GM12874 (cell line): ENCODE results near the gene RNF220.

Source experiments
- CTCF ChIP-seq: IDR thresholded peaks from 2 replicates; pipeline ENCODE4 v1.5.1; 2011; ENCODE audit warnings: low read depth, mild to moderate bottlenecking, control low read depth, low read length, moderate library complexity; ENCODE audit not compliant: insufficient read depth

The RNF220 gene

GRCh38 chr1:44390277-44390676 lies 14.8 kb upstream of the RNF220 start:
- no peak for TF ChIP-seq CTCF

- no peak for TF ChIP-seq CTCF
Observed at GRCh38 chr1:44401256-44402228, 3.5 kb upstream of the RNF220 start.

- TF ChIP-seq CTCF, result no peak
Observed at GRCh38 chr1:44405798-44406736, 1.0 kb downstream of the RNF220 start.

- no peak for TF ChIP-seq CTCF
Observed at GRCh38 chr1:44406737-44407429, 1.8 kb downstream of the RNF220 start.

- TF ChIP-seq CTCF, result no peak
Observed at GRCh38 chr1:44407430-44408211, 2.6 kb downstream of the RNF220 start.

- no peak for TF ChIP-seq CTCF
Observed at GRCh38 chr1:44408212-44408582, 3.1 kb downstream of the RNF220 start.
